A549 treated with GW870086 at 1 μM for 4 hours (cell line): ENCODE results near the gene MYLIP. TPM values are rescaled to one million over a fixed set of nuclear protein-coding genes. Genes with fewer than 3 reads are reported as not detected.

ENCODE experiments used
- total RNA-seq: library from RNA; stranded (reverse); fragments of 200-300 nt; extraction: Qiagen RNA extraction; gene quantifications from 5 replicates; pipeline ENCODE4 v1.2.3, GENCODE V29; 2022; ENCODE audit warnings: low read depth

MYLIP gene
- 2.1 to 3.4 TPM (median 2.8 TPM) in 5 replicates for total RNA-seq

DNA sequence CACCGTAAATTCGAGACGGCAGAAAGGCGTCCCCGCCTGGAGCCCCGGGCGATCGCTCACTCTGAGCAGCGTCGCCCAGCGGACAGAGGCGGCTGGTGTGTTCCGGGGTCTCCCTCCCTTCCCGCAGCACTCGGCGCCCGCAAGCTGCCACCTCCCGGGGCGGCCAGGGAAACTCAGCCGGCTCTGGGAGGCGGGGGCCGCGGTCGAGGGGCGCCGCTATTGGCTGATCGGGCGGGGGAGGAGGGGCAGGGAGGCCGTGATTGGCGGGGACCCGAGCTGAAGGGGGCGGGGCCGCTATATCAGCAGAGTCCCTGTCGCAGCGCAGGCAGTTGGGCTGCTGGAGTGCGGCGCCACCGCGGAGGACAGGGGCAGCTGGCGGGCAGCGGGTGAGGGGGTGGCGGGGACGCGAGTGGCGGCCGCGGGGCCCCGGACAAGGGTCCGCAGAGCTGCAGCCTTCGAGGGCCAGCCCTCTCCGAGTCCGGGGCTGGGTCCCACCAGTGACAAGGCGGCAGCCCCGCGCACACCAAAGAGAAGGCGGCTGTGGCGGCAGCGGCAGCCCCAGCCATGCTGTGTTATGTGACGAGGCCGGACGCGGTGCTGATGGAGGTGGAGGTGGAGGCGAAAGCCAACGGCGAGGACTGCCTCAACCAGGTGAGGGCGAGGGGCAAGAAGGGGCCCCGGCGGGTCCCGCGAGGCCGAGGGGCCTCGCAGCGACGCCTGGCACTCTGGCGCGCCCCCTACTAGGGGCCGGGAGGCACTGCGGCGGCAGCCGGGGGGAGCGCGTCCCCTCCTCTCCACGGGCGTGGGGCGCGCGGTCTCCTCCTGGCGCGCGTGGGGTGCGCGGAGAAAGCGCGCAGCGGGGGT lies at the start of gene MYLIP:
Gene MYLIP, plus strand, starts transcription at position 328 of the 864 bp plus-strand sequence. Its CDS starts 237 bp downstream, at position 565.

Other genes with a start within 250 kb of the MYLIP start
- gene GMPR, start 109.5 kb downstream of the MYLIP start, total RNA-seq: 1.7 to 3.1 TPM (median 2.2 TPM) in 5 replicates